ENCODE results near the gene IYD.
A peak's percentile ranks its signal among the peaks of the same experiment; 100 is the strongest.

IYD gene

DNA sequence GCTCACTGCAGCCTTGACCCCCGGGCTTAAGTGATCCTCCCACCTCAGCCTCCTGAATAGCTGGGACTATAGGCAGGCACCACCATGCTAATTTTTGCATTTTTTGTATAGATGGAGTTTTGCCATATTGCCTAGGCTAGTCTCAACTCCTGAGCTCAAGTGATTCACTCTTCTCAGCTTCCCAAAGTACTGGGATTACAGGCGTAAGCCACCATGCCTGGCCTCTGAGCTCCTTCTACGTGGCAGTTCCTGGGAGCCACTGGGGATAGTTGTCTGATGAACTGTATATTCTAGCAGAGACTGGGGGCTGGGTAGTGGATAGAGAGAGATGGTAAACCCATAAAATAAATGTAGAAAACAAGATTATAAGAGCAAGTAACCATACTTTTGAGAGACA, 26.1 kb downstream of the IYD start:
- DNase-seq (ENCODE audit: low spot score), result no peak

DNA sequence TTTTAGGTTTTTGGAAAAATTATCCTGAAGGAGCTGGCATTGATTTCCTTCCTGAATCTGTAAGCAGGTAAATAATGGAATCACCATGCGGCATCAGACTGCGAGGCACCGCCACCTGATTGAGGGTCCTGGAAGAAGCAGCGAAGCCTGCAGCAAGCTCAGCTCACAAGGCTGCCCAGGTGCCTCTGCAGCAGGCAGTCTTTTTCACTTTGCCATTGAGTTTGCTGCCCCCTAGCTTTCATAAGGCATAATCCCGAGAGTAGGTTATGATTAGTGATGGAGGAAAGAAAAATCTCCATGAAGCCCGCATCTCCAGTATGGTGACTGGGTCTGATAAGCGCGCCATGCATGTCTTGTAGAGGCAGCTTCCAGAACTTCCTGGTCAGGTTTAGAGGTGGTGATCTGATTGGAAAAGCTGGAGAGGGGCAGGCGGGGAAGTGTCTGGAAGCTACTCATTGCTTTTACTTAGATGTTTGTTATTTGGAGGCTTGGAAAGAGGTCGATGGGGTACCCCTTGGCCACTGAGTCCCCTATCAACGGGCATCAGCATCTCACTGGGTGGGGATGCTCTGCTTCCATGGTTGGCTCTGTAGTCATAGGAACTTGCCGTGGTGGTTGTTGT, 26.7 kb downstream of the IYD start:
- peak; percentile 78 for DNase-seq (ENCODE audit: low spot score)

DNA sequence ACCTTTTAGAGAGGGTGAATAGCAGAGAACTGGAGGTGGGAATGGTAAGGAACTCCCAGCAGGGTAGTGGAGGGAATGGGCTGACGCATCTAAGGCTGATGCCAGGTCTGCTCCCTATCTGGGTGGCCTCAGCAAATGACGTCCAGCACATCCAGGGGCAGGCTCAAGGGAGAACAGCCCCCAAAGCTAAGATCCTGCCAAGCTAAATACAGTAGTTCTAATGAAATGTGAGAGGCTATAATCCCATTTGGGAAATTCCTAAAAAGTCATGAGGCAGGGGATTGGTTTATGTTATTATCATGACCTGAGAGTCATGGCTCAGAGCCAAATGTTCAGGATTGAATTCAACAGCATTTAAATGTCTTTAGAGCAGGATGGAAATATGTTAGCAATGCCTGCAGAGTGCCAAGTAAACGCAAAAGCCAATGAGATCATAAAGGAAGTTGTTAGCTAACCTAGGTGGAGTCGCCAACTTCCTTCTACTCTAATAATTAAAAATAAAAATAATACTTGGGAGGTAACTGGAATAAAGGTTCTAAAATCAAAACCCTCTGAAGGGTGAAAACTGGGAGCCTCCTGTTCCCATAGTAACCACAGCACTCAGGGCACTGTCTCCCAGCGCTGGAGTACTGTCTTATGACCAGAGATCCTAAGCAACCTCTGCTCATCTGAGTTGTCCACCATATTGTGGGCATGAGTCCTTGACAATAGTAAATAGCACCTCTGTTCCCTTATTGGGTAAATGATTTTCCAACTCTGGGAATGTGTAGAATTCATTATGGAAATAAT, 34.8 kb downstream of the IYD start:
- DNase-seq (ENCODE audit: low spot score), result no peak

DNA sequence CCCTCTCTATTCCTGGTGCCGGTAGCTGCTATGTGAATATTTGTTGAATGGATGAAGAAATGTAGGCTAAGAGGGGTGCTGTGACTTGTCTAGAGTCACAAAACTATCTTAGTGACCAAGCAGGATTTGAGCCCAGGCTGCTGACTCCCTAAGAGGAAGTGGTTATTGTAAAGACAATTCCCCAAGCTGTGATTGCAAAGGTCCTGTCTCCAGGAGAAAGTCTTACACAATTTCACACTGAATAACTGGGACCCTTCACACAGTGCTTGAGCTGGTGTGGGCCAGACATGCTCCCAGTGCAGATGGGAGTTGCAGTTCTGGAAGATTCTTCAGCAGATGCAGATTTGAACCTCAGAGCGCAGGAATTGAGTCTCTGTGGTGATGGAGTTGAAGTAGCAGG, 38.1 kb downstream of the IYD start:
- no peak for DNase-seq (ENCODE audit: low spot score)

DNA sequence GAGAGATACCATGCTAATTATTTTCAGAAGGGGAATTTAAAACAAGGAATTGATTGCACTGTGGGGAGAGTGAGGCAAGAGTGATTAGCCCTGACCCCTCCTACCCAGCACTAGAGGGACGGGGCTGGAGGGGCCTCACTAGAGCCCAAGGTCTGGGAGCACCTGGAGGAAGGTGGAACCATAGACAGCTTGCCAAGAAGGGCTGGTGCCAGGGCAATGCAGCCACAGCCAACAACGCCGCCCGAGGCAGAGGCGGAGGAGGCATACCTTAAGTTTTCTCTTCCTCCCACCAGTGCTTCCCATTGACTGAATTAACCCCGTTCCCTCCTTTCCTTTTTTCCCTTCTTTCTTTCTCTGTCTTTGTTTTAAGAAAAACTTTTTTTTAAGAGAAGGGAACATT, 40.0 kb downstream of the IYD start:
- no peak for DNase-seq (ENCODE audit: low spot score)

DNA sequence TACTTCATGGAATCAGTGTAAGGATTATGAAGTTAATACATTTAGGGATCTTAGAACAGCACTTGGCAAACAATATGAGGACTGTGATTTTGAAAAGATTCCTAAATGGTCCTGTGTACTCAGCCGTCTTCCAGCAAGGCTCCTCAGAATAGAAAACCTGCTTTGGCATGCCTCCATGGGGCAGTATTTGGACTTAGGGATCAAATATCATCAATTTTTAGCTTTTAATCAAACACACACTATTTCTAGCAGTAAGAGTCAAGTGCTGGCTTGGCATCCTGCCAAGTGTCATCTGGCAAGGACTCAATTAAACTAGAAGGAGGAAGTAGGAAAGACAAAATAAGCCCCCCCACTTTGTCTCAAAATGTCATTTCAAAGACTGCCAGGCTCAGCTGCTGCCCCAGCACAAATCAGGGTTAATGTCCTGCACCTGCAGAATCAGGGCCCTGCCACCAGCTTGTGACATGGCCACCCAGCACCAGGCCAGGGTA, 40.8 kb downstream of the IYD start:
- DNase-seq (ENCODE audit: low spot score), result peak; percentile 45

DNA sequence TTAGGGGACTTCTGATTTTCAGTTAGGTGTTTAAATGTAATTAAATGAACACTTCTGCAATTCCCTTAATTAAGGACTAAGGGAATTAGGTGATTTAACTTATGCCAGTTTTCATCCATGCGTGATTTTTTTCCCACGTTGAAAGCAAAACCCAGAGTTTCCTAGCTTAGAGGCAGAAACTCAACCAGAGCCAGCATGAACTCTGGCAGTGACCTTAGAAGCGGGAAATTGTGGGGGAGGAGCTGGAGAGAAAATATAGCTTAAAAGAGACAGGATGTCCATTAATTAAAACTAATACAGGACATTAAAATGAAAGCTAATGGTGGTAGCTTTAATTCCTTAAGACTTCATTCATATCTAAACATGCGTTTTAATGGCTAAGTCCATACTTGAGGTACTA, 41.6 kb downstream of the IYD start:
- no peak for DNase-seq (ENCODE audit: low spot score)

DNA sequence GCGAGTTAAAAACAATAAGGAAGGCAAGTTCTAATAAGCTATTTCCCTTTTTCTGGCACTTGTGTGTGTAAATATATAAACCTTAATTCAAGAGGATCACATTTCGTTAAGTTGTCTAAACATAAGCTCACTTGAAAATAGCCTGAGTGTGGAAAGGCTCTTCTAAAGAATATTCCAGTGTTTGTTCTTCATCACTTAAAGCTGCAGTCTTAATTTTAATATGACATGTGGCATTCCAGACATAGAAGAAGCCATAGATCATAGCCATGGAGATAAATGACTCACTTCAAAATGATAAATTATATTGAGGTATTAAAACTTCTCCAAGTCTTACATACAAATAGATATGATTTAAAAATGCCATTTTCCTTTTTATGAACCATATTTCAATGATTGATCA, 42.1 kb downstream of the IYD start:
- DNase-seq (ENCODE audit: low spot score), result no peak

DNA sequence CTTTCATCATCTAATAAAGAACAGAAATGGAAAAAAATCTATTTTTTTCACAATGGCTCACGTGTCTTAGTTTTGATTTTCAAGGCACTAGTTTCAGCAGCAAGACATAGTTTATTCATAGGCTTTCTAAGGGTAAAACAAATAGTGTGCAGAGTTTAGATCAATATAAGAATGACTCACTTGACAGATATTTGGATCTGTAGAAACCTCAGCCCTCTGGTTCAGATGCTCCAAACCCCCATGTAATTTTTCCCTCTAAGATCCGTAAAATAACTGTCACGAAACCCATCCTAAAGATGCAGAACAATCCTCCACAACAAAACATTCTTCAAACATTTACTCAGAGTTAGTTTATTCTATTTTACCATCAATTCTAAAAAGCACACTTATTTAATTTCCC, 43.4 kb downstream of the IYD start:
- DNase-seq (ENCODE audit: low spot score), result no peak

DNA sequence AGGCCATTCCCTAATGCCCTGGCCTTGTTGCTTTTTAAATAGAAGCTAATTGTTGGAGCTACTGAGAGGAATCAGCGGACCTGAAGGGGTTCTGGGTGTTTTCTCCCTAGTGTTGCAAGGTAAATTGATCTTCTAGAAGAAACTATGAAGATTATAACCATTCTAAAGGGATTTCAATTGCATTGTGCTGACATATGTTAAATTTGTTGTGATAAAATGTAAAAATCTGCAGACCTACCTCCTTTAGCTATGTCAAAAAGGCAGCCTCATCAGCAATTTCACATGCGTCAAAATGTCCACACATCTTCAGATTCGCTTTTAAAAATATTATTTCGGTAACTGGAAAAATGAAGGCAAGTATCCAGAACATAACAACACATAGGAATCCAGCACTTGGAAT, 44.4 kb downstream of the IYD start:
- no peak for DNase-seq (ENCODE audit: low spot score)

DNA sequence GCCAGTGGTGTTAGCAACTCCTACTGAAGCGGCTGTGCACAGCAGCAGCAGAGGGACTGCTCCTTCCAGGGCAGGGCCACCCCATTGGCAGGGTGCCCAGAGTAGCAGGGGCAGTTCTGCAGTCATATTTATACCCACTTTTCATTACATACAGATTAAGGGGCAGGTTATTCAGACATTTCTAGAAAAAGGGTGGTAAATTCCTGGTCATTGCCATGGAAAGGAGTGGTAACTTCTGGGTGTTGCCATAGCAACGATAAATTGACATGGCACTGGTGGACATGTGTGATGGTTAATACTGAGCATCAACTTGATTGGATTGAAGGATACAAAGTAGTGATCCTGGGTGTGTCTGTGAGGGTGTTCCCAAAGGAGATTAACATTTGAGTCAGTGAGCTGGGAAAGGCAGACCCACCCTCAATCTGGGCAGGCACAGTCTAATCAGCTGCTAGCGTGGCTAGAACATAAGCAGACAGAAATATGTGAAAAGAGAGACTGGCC, 45.0 kb downstream of the IYD start:
- no peak for DNase-seq (ENCODE audit: low spot score)

DNA sequence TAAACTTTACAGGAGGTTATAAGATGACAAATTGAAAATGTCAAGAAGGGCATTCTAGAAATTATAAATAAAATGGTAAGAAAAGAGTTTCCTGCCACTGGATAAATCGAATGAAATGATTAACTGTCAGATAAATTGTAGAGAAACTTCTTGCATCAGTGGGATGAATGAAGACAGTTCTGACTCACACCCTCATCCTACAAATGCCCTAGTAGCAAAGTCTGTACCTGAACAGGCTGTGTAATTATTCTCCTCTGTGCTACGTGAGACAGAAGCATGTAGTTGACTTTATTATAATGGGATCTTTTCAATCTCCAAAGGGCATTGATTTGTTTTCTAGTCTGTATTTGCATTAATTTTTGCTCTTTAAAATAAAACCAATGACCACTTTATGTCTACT, 47.3 kb downstream of the IYD start:
- no peak for DNase-seq (ENCODE audit: low spot score)

DNA sequence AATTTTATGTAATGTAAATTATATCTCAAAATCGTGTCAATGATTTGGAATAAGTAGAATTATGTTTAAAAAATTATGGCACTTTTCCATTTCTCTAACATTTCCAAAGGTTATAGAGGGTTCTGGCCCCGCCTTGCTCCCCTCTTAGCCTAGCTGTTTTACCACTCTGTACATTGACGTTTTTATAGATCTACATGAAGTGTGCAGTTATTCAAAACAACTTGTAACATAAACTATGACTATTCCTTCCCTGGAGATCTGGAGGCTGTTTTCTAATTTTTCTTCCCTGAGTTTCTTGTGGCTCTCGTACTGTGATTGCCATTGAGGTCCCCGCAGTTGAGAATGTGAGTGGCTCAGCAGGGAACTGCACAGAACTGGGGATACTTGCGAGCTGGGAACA, 48.4 kb downstream of the IYD start:
- DNase-seq (ENCODE audit: low spot score), result no peak

DNA sequence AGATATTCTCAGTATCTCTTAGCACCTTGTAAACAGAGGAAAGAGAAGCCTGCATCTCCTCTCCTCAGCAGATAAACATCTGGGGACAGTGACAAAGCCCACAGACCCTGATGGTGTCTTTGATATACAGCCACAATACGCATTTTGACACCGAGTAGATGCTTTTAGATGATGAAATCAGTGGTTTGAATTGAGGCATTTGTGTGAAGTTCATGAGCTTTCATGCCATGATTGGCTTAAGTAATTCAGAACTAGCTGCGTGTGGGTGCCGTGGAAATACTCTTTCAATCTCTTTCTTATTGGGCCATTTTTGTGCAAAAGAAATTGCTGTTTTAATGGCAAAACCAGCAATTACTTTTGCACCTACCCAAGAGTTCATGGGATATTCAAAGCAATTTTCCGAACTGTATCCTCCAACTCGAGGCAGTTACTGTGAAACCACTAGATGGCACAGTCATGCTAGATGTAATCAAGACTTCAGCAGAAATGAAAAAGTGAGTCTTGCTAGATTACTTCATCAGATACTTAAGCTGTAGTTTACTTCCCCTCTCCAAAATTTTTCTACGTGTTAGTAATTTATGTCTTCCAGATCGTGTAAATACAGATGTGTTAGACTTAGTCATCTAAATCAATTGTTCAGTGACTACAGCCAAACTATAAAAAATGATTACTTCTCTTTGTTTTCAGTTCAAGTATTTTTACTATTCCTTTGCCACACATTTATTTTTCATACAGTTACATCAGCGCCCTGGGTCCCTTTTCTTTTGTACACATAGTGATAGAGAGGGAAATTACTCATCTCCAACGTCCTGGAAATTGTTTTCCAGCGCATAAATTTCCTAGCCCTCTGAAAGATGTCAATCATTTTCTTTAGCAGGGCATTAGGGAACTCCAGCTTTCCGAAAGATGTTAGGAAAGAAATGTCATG, 49.4 kb downstream of the IYD start:
- peak; percentile 89 for DNase-seq (ENCODE audit: low spot score)

DNA sequence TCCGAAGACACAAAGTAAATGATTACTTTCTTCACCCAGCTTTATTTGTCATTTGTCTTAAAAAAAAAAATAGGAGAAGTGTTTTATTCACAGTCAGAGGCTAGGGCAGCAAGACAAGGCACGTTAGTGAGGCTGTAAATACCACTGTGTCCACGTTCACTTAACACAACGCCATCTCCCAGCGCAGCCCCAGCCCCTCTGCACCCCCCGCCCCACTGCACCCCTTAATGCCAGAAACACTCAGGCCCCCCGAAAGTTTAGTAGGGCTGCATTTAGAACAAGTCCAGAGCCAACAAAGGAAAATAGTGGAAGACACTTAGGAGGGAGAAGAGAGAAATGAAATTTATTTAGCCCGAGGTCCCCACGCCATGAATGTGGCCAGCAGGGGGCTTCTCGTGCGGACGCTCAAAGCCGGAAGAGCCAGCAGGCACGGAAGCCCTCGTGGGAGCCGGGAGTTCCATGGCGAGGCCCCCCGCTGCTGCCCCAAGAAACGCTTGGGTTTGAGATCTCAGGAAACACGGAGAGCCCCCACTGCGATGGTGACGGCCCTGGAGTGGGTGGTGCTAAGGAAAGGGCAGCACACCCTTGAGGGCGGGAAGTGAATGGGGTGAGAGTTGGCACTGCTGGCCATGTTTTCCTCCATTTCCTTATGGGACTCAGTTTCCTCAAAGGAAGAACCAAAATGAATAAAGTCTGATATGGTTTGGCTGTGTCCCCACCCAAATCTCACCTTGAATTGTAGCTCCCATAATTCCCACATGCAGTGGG, 50.2 kb downstream of the IYD start:
- DNase-seq (ENCODE audit: low spot score), result peak; percentile 55

DNA sequence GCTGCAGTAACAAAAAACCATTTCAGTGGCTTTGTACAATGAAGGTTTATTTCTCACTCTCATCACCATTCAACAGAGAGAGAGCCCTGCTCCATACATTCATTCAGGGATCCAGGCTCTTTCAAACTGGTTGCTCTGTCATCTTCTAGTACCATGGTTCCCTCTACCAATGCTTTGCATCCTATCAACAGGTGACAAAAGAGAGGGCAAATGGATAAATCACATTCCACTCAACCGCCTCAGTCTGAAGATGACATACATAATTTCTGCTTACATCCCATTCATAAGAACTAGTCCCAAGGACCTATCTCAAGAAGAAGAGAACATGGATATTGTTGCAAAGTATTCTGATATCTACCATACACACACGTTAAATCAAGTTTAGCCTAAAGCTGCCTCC, 51.6 kb downstream of the IYD start:
- no peak for DNase-seq (ENCODE audit: low spot score)

DNA sequence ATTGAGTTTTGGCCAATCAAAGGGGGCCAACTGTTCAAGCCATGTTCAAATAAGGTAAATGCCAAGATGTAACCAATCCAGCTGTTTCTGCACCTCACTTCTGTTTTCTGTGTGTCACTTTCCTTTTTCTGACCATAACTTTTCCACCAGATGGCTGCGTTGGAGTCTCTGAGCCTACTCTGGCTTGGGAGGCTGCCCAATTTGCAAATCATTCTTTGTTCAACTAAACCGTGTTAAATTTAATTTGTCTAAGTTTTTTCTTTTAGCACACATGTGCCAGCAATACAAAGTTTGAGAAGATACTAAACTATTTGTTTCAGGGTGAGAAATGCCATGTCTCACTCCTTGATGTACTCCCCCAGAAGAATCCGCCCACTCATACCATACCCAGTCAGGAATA, 52.1 kb downstream of the IYD start:
- DNase-seq (ENCODE audit: low spot score), result no peak

DNA sequence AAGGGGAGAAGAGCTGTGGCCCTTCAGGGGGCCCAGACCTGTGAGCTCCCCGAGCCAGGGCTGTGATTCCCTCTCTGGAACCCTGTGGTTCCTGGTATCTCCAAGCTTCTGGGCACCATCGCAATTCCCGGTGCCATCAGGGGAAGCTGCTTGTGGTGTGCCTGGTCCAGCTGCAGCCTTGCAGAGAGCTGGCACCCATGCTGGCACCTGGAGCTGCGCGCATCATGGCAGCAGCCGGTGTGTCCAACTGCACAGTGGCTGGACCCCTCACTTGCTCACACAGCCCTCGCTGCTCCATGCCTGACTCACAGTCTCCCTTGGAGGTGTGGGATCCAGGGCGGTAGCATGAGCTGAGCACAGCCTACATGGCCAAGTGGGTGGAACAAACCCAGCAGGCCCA, 56.7 kb downstream of the IYD start:
- no peak for DNase-seq (ENCODE audit: low spot score)

DNA sequence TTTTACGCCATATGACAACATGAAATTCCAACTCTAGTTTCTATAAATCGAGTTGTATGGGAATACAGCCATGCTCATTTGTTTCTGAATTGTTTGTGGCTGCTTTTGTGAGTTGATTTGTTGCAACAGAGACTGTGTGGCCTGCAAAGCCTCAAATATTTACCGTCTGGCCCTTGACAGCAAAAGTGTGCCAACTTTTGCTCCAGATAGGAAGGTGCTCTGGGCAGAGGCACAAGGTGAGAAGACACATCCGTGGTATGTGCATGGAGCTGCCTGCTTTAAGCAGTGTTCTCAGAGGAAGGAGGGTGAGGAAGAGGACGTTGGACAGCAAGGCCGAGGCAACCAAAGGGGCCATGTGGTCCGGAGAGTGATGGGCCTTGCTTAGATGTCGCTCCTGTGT, 57.4 kb downstream of the IYD start:
- no peak for DNase-seq (ENCODE audit: low spot score)

DNA sequence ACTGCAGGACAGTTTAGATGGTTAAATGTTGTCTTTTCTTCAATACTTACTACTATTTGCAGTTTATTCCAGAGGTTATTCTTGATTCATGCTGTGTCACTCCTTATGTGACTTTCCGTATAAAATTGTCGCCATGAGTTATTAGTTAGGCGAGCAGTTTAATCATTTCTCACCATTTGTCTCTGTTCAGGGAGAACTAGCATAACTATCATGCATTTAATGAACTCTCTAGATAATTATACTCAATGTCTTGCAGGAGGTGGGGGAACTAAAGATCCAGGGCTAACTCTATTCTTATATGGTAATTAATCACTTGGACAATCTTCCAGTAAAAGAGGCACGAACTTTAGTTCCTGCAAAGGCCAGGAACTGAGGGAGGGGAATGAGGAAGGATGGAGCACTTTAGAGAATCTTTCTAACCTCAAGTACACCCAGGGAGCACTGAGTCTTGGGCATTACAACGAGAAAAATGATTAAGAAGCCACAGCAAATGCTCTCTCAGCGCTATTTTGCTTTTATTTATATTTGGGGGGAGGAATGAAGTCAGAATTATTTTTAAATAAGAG, 58.3 kb downstream of the IYD start:
- no peak for DNase-seq (ENCODE audit: low spot score)

DNA sequence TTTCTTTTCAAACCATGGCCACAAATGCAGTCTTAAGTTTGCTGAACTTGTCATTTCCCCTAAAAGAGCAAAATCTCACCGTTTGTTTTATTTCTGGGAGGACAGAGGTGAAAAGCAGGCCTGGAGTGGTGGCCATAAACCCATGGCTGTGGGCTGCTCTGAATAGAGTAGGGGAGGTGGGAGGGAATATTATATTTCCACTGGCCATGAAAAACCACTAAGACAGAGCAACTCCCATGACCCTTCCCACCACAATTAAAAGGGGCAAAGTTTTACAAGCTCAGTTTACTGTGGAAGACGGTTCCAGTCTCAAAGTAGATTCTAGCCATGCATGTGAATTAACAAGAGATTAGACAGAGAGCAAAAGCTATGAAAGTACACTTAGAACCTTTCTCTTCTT, 59.0 kb downstream of the IYD start:
- no peak for DNase-seq (ENCODE audit: low spot score)
